Endothelial cell (in vitro differentiated cells): ENCODE measurements around the gene KNDC1. TPM values are rescaled to one million over a fixed set of nuclear protein-coding genes. Genes with fewer than 3 reads are reported as not detected.
"Not testable (repeated sequence)": the region's sequence is repeated elsewhere in the genome, so short reads cannot be mapped to it uniquely, and the experiment has no call there.

ENCODE experiments used
- DNase-seq: peaks from one replicate; pipeline ENCODE4 v3.0.0; 2021; ENCODE audit warnings: low spot score
- H3K27ac Mint-ChIP-seq: one replicate; pipeline ENCODE4 v1.8.0; 2021; ENCODE audit warnings: mixed read lengths, inconsistent platforms; ENCODE audit not compliant: unreplicated experiment
- H3K27me3 Mint-ChIP-seq: one replicate; pipeline ENCODE4 v1.8.0; 2021; ENCODE audit warnings: mild to moderate bottlenecking, moderate library complexity, mixed read lengths, inconsistent platforms; ENCODE audit not compliant: unreplicated experiment
- H3K36me3 Mint-ChIP-seq: one replicate; pipeline ENCODE4 v1.8.0; 2021; ENCODE audit warnings: mild to moderate bottlenecking, low read depth, mixed read lengths, inconsistent platforms; ENCODE audit not compliant: unreplicated experiment
- H3K4me1 Mint-ChIP-seq: one replicate; pipeline ENCODE4 v1.8.0; 2021; ENCODE audit warnings: mild to moderate bottlenecking, mixed read lengths, inconsistent platforms; ENCODE audit not compliant: unreplicated experiment
- H3K4me3 Mint-ChIP-seq: one replicate; pipeline ENCODE4 v1.8.0; 2021; ENCODE audit warnings: mild to moderate bottlenecking, mixed read lengths, inconsistent platforms; ENCODE audit not compliant: unreplicated experiment
- H3K9me3 Mint-ChIP-seq: one replicate; pipeline ENCODE4 v1.8.0; 2021; ENCODE audit warnings: mixed read lengths, inconsistent platforms; ENCODE audit not compliant: unreplicated experiment
- CTCF ChIP-seq: fragments of 200-600 bp; sonication (generic); IDR thresholded peaks from one replicate; pipeline ENCODE4 v1.5.0; 2021; ENCODE audit warnings: antibody characterized with exemption; ENCODE audit not compliant: unreplicated experiment
- long read RNA-seq: library from polyadenylated mRNA; unstranded; transcript quantifications from one replicate; pipeline ENCODE4 v2.0.0, GENCODE V29; 2020; ENCODE audit not compliant: unreplicated experiment
- total RNA-seq: library from RNA; stranded (reverse); fragmentation: NEBNext Ultra II Directional; extraction: Animal tissue kit (Norgen Biotek cat#: 25700); gene quantifications from one replicate; pipeline ENCODE4 v1.2.1, GENCODE V29; 2021; ENCODE audit not compliant: unreplicated experiment

KNDC1 gene, protein sequence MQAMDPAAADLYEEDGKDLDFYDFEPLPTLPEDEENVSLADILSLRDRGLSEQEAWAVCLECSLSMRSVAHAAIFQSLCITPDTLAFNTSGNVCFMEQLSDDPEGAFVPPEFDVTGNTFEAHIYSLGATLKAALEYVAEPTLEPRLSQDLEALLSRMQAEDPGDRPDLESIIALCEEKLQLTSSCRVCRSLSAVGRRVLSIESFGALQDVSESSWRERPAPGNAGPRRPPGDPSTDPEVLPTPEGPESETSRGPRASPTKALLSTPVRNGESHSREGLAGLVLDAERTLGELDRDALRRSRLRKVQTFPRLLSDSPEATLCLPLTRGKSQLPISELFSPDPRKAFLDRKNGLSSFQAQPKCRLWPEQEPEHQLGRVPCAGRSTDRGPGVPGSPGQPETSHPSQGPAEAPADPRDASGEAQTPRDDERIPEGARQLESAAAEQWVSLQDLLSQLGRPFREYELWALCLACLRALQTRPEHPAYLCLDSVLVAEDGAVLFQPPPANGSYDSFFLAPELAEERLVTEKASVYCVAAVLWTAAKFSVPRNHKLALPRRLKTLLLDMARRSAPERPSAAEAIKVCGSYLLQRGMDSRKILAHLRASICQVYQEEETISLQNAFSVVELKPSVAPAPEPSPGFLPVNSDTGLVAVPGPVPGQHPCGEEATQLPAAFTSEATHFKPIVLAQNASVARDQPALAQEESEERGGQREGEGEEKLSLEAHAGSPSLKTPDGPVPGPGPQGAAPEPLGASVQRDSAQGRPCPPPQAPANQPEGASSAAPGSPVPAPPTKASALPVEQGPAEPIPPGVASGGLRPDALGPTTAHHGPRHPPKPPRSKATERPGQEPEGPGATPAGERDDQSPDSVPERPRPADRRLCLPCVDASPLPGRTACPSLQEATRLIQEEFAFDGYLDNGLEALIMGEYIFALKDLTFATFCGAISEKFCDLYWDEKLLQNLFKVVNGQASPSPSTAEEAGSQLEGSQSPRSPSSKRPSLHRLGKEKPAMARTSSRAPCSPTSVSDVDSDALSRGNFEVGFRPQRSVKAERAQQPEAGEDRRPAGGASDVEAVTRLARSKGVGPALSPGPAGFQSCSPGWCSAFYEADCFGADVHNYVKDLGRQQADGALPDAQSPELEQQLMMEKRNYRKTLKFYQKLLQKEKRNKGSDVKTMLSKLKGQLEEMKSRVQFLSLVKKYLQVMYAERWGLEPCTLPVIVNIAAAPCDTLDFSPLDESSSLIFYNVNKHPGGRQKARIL (N-terminal part only)
- total RNA-seq: 1.3 TPM
- long read RNA-seq: 0 reads

GRCh38 chr10:133159950-133160825 is at the start of gene KNDC1:
Gene KNDC1 (plus strand): TSS chr10:133160219. CDS start chr10:133160468, 249 bp downstream.
- no peak for TF ChIP-seq CTCF
- Mint-ChIP-seq H3K36me3 (no peaks in the 10 kb centered on the region), H3K9me3 (no peaks in the 10 kb centered on the region), H3K27me3 (peaks cover 5% of the 10 kb centered on the region), H3K27ac (no peak within 1 kb of the TSS), H3K4me1 (no peaks in the 10 kb centered on the region), H3K4me3 (no peak within 1 kb of the TSS)
- DNase-seq: peak; percentile 52

DNA sequence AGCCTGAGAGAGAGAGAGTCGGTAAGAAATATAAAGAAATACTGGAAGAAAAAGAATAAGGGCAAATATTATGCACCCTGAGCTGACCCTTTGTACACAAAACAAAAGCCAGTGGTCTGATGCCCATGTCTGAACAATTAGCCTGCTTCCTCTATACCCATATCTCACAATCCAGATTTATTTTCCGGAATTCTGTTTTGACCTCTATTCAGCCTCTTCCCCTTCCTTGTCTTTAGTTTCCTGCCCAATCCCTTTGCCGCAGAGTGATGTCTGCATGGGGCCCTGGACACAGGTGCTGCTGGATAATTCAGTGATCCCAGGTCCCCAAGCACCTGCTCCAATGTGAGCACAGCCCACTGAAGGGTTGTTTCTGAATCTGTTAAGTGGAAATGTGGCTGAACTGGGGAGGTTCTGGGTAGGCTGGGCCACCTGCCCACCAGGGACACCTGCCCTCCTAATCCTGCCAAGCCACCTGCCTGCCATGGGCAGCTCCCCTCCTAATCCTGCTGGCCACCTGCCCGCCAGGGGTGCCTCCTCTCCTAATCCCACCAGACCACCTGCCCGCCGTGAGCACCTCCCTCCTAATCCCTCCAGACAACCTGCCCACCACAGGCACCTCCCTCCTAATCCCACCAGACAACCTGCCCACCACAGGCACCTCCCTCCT is 49.3 kb upstream of the KNDC1 start:
- Mint-ChIP-seq H3K4me3 (no peak overlapping the region), H3K4me1 (peaks cover 7% of the 10 kb centered on the region)

GRCh38 chr10:133111640-133112039 is 48.4 kb upstream of the KNDC1 start:
- not testable (repeated sequence) for H3K27ac Mint-ChIP-seq, DNase-seq, H3K4me3 Mint-ChIP-seq, H3K9me3 Mint-ChIP-seq, H3K4me1 Mint-ChIP-seq, H3K36me3 Mint-ChIP-seq
- peaks cover 14% of the 10 kb centered on the region for H3K27me3 Mint-ChIP-seq

More for the DNA sequence above, 49.3 kb upstream of the KNDC1 start:
- Mint-ChIP-seq H3K36me3 (peaks cover 4% of the 10 kb centered on the region), H3K9me3 (no peaks in the 10 kb centered on the region), H3K27ac (no peak overlapping the region), H3K27me3 (peaks cover 14% of the 10 kb centered on the region)
- no peak for DNase-seq
- no peak for TF ChIP-seq CTCF

DNA sequence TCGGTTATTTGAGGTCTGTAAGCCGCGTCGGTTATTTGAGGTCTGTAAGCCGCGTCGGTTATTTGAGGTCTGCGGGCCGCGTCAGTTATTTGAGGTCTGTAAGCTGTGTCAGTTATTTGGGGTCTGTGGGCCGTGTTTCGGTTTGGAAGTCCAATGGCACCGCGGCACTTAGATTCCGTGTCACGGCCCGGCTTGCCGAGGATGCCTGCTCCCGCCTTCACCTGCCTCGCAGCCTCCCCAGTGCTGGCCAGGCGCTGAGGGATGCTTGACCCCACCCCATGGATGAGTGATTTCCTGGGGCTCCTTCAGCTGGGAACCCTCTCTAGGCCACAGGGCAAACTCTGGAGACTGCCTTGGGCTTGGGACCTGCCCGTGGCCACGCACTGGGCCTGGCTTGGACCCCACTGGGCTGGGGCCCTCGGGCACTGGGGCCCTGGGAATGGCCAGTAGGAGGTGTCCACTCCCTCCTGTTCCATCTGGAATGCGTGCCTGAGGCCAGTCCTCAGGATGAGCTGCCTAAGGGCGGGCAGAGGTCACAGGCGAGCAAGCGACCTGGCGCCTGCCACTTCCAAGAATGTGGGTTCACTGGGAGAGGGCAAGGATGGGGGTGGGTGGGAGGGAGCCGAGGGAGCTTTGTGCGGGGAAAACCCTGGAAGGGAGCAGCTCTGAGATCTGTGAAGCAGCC is 46.7 kb upstream of the KNDC1 start:
- Mint-ChIP-seq H3K4me1 (peaks cover 7% of the 10 kb centered on the region), H3K9me3 (no peaks in the 10 kb centered on the region), H3K36me3 (no peaks in the 10 kb centered on the region), H3K27ac (no peak overlapping the region), H3K4me3 (peak overlapping the region; percentile 65), H3K27me3 (peaks cover 16% of the 10 kb centered on the region)
- no peak for DNase-seq
- no peak for TF ChIP-seq CTCF
